PC-9 (cell line): ENCODE results near the gene FYN.

Source experiments
- CTCF ChIP-seq: fragments of 200-600 bp; sonication (generic); conservative IDR thresholded peaks from 2 replicates; pipeline ENCODE4 v1.6.1; 2017; ENCODE audit warnings: mixed run types, antibody characterized with exemption, mild to moderate bottlenecking, moderate library complexity
- EZH2 ChIP-seq: fragments of 200-600 bp; sonication (generic); IDR thresholded peaks from 2 replicates; pipeline ENCODE4 v1.8.0; 2017; ENCODE audit warnings: antibody characterized with exemption, low read depth

GRCh38 chr6:111866857-111867256, 6.4 kb downstream of the FYN start:
- TF ChIP-seq CTCF (no peak), EZH2 (no peak)
